RPMI8226 (cell line): ENCODE data around the gene GALNT7.
"Not testable (repeated sequence)": the region's sequence is repeated elsewhere in the genome, so short reads cannot be mapped to it uniquely, and the experiment has no call there.

Source experiments
- DNase-seq: peaks from one replicate; pipeline ENCODE4 v3.0.0-alpha.2; 2015

Gene GALNT7

GRCh38 chr4:173199553-173199952 lies 30.9 kb downstream of the GALNT7 start:
- DNase-seq, result no peak

GRCh38 chr4:173200103-173200884 lies 31.7 kb downstream of the GALNT7 start:
- DNase-seq, result no peak

- no peak for DNase-seq
These were observed 33.8 kb downstream of the GALNT7 start for GRCh38 chr4:173202395-173202794.

GRCh38 chr4:173205656-173206055 lies 37.0 kb downstream of the GALNT7 start:
- no peak for DNase-seq

- no peak for DNase-seq
These were observed 39.8 kb downstream of the GALNT7 start for GRCh38 chr4:173208420-173208819.

GRCh38 chr4:173211222-173211621 lies 42.6 kb downstream of the GALNT7 start:
- no peak for DNase-seq

- DNase-seq, result no peak
These were observed 43.2 kb downstream of the GALNT7 start for GRCh38 chr4:173211838-173212237.

- no peak for DNase-seq
These were observed 43.8 kb downstream of the GALNT7 start for GRCh38 chr4:173212379-173212778.

GRCh38 chr4:173213296-173213695 lies 44.7 kb downstream of the GALNT7 start:
- no peak for DNase-seq

- DNase-seq, result no peak
These were observed 45.6 kb downstream of the GALNT7 start for GRCh38 chr4:173214231-173214630.

- no peak for DNase-seq
These were observed 46.0 kb downstream of the GALNT7 start for GRCh38 chr4:173214661-173215060.

- no peak for DNase-seq
These were observed 48.5 kb downstream of the GALNT7 start for GRCh38 chr4:173217075-173217474.

GRCh38 chr4:173217727-173218126 lies 49.1 kb downstream of the GALNT7 start:
- no peak for DNase-seq

GRCh38 chr4:173218411-173219125 lies 50.0 kb downstream of the GALNT7 start:
- no peak for DNase-seq

- DNase-seq, result not testable (repeated sequence)
These were observed 50.5 kb downstream of the GALNT7 start for GRCh38 chr4:173219126-173219437.

- DNase-seq, result no peak
These were observed 55.1 kb downstream of the GALNT7 start for GRCh38 chr4:173223743-173224142.

- no peak for DNase-seq
These were observed 57.8 kb downstream of the GALNT7 start for GRCh38 chr4:173226401-173226888.

- no peak for DNase-seq
These were observed 59.1 kb downstream of the GALNT7 start for GRCh38 chr4:173227756-173228155.

GRCh38 chr4:173230062-173230461 lies 61.5 kb downstream of the GALNT7 start:
- DNase-seq, result peak; percentile 11

GRCh38 chr4:173231916-173232315 lies 63.3 kb downstream of the GALNT7 start:
- DNase-seq, result no peak

- DNase-seq, result no peak
These were observed 65.2 kb downstream of the GALNT7 start for GRCh38 chr4:173233857-173234256.

GRCh38 chr4:173235050-173235449 lies 66.4 kb downstream of the GALNT7 start:
- no peak for DNase-seq

- DNase-seq, result no peak
These were observed 67.7 kb downstream of the GALNT7 start for GRCh38 chr4:173236301-173236700.

GRCh38 chr4:173237152-173237551 lies 68.5 kb downstream of the GALNT7 start:
- no peak for DNase-seq
